Measurements from ENCODE around the gene MAP3K20.
"Not testable (repeated sequence)": the region's sequence is repeated elsewhere in the genome, so short reads cannot be mapped to it uniquely, and the experiment has no call there.

Gene MAP3K20

GRCh38 chr2:173287594-173287993 lies 211.9 kb downstream of the MAP3K20 start:
- DNase-seq: no peak

DNA sequence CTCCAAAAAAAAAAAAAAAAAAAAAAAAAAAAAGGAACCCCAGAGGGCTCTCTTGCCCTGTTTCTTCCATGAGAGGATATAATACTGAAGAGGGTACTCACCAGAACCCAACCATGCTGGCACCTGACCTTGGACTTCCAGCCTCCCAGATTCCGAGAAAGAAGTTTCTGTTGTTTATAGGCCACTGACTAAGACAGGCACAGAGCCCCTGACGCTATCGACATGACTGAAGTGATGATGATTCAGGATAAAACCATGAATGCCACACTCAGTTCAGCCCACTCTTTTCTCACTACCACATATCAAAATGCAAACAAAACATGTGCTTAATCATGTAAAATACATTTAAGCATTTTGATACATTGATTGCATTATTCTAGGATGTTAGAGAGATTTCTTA lies 212.9 kb downstream of the MAP3K20 start:
- no peak for DNase-seq

- DNase-seq: no peak
Observed at GRCh38 chr2:173290046-173290445, 214.4 kb downstream of the MAP3K20 start.

- no peak for DNase-seq
Observed at GRCh38 chr2:173290518-173290917, 214.9 kb downstream of the MAP3K20 start.

GRCh38 chr2:173291412-173291811 lies 215.8 kb downstream of the MAP3K20 start:
- no peak for DNase-seq

- DNase-seq: no peak
Observed at GRCh38 chr2:173296235-173296634, 220.6 kb downstream of the MAP3K20 start.

DNA sequence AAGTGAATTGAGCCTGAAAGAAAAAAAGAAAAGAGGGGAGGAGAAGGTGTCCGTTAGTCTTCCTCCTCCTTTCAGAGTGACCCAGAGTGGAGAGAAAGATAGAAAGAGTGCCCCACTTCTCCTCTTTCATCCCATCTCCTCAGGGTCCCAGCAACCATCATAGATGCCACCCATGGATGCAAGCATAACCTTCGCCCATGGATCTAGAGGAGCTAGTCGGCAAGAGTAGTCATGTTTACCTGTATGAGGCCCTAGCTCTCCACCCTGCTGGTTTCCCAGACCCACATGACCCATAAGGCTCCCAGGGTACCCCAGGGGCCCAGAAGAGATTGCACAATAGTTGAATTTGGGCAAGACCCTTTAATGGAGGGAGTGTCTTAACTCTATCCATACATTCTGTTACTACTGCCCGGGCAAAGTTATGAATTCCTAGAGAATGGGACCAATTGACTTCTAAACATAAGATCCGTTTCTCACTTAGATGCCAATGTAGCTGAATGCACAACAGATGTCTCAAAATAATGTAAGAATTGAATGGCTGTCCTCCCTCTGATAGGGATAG lies 223.0 kb downstream of the MAP3K20 start:
- DNase-seq: no peak

DNA sequence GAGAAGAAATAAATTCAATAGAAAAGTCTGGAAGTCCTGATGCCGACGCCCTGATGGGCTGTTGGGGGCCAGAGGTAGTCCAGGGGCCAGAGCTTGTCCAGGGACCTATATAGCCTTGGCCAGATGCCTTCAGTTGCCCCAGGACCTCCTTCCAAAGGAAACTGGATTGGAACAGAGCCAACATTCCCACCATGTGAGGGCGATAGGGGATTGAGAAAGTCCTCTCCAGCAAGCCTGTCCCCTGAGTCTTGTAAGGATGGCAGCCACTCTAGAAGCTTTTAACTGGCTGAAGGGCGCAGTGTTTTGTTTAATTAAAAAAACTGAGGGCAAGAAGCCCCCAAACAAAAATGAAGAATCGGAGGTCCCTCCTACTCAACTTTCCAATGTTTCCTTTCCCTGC lies 224.1 kb downstream of the MAP3K20 start:
- peak in 1 of 2 experiments; percentile 2 for DNase-seq

DNA sequence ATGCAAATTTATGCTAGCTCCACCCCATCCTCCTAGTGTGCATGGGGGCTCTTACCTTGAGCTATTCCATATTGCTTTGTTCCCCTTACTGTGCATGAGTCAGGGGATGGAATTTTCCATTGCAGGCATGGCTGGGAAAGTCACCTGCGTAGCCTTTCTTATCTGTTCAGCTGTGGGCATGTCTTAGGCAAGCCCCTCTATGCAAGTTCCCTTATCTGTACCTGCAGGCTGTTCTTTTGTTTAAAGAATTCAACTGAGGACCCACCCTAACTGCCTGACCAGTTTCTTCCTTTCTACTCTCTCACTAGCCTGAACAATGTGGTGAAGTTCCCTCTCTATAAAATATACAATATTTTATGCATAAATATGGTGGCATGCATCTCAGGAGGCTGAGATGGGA lies 224.8 kb downstream of the MAP3K20 start:
- DNase-seq: no peak

DNA sequence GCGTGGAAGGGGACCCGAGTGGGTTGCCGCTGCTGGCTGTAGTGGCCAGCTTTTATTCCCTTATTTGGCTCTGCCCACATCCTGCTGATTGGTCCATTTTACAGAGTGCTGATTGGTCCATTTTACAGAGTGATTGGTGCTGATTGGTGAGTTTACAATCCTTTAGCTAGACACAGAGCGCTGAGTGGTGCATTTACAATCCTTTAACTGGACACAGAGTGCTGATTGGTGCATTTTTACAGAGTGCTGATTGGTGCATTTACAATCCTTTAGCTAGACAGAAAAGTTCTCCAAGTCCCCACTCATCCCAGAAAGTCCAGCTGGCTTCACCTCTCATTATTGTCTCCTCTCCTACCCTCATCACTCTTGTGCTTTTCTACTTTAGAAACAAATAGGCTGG lies 225.9 kb downstream of the MAP3K20 start:
- not testable (repeated sequence) for DNase-seq

DNA sequence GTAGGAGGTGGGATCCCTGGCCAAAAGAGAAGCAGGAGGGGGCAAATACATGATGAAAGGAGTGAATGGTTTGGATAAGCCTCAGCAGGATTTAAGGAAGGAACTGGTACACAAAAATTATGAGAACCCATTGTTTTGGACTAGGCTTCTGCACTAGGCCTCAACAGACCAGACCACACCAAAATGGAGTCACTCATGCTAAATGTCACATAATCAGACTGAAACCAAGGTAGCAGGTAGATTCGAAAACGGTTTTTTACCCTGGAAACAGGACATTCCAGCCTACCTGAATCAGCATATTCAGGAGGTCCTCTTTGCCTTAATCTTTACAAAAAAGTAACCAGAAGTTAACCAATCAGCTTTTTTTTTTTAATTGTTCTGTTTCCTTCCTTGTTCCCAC lies 229.7 kb downstream of the MAP3K20 start:
- DNase-seq: no peak

DNA sequence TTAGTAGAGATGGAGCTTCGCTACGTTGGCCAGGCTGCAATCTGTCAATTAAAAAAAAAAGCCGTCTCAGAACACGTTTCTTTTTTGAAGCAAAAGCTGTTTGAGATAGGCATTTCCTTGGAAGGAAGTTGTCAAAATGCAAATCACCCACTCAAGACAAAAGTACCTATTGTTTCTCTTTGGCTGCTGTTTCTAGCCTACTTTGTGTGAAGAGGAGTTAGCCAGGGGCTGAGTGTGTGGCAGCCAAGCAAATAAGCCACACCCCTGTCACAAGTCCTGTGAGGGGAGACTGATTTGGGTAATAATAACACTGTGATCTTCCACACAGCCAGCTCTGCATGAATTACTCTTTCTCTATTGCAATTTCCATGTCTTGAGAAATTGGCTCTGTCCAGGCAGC lies 231.6 kb downstream of the MAP3K20 start:
- no peak for DNase-seq

GRCh38 chr2:173309370-173309769 lies 233.7 kb downstream of the MAP3K20 start:
- DNase-seq: not testable (repeated sequence)

DNA sequence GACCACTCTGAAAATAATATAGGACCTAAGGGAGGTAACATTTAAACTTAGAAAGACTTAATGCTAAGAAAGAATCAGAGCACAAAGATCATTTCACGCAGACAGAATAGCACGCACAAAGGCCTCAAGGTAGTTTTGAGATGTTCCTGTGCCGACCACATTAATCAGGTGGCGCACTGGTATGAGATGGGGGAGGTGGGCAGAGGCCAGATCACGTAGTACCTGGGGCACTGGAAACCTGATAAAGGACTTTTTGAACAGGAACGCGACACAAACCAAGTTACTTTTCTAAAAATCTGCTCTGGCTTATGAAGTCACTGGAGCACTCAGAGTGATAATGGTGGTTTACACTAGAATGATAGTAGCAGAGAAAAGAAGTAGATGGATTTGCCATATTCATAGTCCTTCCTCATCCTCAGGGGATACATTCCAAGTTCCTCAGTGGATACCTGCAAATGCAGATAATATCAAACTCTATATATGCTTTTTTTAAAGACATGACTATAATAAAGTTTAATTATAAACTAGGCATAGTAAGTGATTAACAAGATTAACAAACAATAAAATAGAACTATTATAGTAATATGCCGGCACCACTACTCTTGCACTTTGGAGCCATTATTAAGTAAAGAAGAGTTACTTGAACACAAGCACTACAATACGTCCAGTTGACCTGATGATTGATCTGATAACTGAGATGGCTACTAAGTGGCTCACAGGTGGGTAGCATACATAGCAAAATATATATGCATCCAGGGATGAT lies 236.4 kb downstream of the MAP3K20 start:
- no peak for DNase-seq
